ENCODE data around the gene SLX4IP.

- TF ChIP-seq POLR2AphosphoS5 (IDR thresholded peaks at IDR 0.05; ENCODE audit: low read depth, low read length): no peak
- TF ChIP-seq SIN3A (IDR thresholded peaks at IDR 0.05; ENCODE audit: borderline replicate concordance, insufficient read depth, low read length): no peak
- TF ChIP-seq REST (IDR thresholded peaks at IDR 0.05; ENCODE audit: insufficient read depth in 1 of 2, low read depth in 2 of 2, low read length in 2 of 2): no peak
- TF ChIP-seq TAF1 (IDR thresholded peaks at IDR 0.05; ENCODE audit: borderline replicate concordance, insufficient read depth, low read length): no peak
Measured at GRCh38 chr20:10595985-10596384, 160.9 kb downstream of the SLX4IP start.

Data from PFSK-1 (cell line).